ENCODE results near the gene ABCA4.
"Not testable (repeated sequence)": the region's sequence is repeated elsewhere in the genome, so short reads cannot be mapped to it uniquely, and the experiment has no call there.

The ABCA4 gene

DNA sequence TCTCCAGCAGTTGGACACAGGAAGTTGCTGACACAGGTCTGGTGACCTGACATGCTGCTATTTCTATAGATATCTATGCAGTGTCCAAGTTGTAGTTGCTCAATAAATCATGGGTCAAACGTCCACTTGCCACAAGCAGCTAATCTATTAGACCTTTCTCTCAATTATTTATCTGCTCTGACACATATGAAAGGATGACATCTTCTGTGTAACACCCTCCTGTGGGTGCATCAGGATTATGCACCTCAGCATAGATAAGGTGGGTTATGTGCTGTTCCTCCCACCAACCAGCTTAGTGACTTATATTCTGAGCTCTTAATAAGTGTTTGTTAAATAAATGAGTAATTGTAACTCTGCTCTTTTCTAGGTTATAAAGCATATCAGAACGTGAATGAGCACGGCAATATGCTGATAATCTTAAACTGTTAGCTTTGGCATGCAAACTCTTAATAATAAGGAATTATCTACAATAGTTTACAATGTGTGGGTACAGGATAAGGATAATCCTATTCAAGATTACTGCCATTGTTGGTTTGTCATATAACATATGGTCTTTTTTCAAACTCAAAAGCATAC, 121.0 kb downstream of the ABCA4 start:
- no peak for TF ChIP-seq EZH2 (IDR thresholded peaks at IDR 0.05; ENCODE audit: borderline replicate concordance, low read depth, low read length, severe bottlenecking)
- TF ChIP-seq CTCF (IDR thresholded peaks at IDR 0.05; ENCODE audit: borderline replicate concordance, extremely low read depth, low read length, poor library complexity, severe bottlenecking) = no peak
- no peak overlapping the region for H3K4me2 ChIP-seq (ENCODE audit: insufficient read depth, low read length)
- no peaks in the 10 kb centered on the region for H4K20me1 ChIP-seq (ENCODE audit: insufficient read depth, low read length)
- no peak for ATAC-seq (ENCODE audit: insufficient read depth, low read depth)
- no peaks in the 10 kb centered on the region for H3K36me3 ChIP-seq (ENCODE audit: insufficient read depth, low read length)
- H3K4me3 ChIP-seq (ENCODE audit: low read depth in 1 of 2, low read length in 2 of 2) = no peak overlapping the region
- H3K9me3 ChIP-seq (ENCODE audit: insufficient read depth, low read length, severe bottlenecking) = no peaks in the 10 kb centered on the region
- H3K9ac ChIP-seq (ENCODE audit: low read depth, low read length) = no peak overlapping the region
- H3K79me2 ChIP-seq (ENCODE audit: insufficient read depth, low read length) = no peaks in the 10 kb centered on the region
- DNase-seq = no peak
- H2AFZ ChIP-seq (ENCODE audit: low read depth, low read length) = no peak overlapping the region
- no peaks in the 10 kb centered on the region for H3K27me3 ChIP-seq (ENCODE audit: insufficient read depth, low read length, poor library complexity)
- H3K4me1 ChIP-seq (ENCODE audit: insufficient read depth, low read length) = no peaks in the 10 kb centered on the region
- H3K27ac ChIP-seq (ENCODE audit: low read length) = no peak overlapping the region

DNA sequence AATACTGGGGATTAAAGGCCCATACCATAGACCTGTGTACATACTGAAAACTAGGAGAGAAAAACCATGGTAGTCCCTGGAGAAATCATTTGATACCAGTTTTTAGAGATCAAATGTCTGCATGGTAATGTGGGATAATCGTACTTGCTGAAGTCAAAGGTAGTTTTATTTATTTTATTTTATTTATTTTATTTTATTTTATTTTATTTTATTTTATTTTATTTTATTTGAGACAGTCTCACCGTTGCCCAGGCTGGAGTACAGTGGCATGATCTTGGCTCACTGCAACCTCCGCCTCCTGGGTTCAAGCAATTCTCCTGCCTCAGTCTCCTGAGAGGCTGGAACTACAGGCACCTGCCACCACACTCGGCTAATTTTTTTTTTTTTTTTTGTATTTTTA, 122.4 kb downstream of the ABCA4 start:
- H3K36me3 ChIP-seq (ENCODE audit: insufficient read depth, low read length); H3K4me2 ChIP-seq (ENCODE audit: insufficient read depth, low read length); H3K4me3 ChIP-seq (ENCODE audit: low read depth in 1 of 2, low read length in 2 of 2); H3K9me3 ChIP-seq (ENCODE audit: insufficient read depth, low read length, severe bottlenecking); H3K4me1 ChIP-seq (ENCODE audit: insufficient read depth, low read length); H4K20me1 ChIP-seq (ENCODE audit: insufficient read depth, low read length); H3K79me2 ChIP-seq (ENCODE audit: insufficient read depth, low read length); H3K9ac ChIP-seq (ENCODE audit: low read depth, low read length); H3K27me3 ChIP-seq (ENCODE audit: insufficient read depth, low read length, poor library complexity); H2AFZ ChIP-seq (ENCODE audit: low read depth, low read length); DNase-seq; ATAC-seq (ENCODE audit: insufficient read depth, low read depth); H3K27ac ChIP-seq (ENCODE audit: low read length): not testable (repeated sequence)

DNA sequence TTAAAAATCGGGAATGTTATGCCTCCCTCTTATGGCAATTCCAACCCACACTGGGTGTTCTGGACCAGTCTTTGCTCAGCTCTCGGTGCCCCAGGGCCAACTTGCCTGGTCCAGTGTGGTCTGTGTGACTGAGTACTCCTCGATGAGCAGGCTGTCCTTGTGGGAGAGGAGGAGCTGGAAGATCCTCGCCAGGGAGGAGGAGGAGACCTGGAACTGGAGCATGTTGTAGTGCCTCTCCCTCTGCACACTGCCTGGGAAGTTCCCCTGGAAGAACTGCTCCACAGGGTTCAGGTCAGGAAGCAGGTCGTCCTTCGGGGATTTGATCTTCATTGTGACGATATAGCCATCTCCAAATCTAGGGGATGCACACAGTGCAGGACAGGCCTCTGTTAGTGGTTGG, 123.2 kb downstream of the ABCA4 start:
- H3K27ac ChIP-seq (ENCODE audit: low read length) = no peak overlapping the region
- H3K27me3 ChIP-seq (ENCODE audit: insufficient read depth, low read length, poor library complexity) = no peaks in the 10 kb centered on the region
- no peak for TF ChIP-seq CTCF (IDR thresholded peaks at IDR 0.05; ENCODE audit: borderline replicate concordance, extremely low read depth, low read length, poor library complexity, severe bottlenecking)
- no peak for TF ChIP-seq EZH2 (IDR thresholded peaks at IDR 0.05; ENCODE audit: borderline replicate concordance, low read depth, low read length, severe bottlenecking)
- no peak overlapping the region for H3K4me3 ChIP-seq (ENCODE audit: low read depth in 1 of 2, low read length in 2 of 2)
- H3K4me1 ChIP-seq (ENCODE audit: insufficient read depth, low read length) = no peaks in the 10 kb centered on the region
- H2AFZ ChIP-seq (ENCODE audit: low read depth, low read length) = no peak overlapping the region
- H3K9me3 ChIP-seq (ENCODE audit: insufficient read depth, low read length, severe bottlenecking) = no peaks in the 10 kb centered on the region
- no peak overlapping the region for H3K9ac ChIP-seq (ENCODE audit: low read depth, low read length)
- ATAC-seq (ENCODE audit: insufficient read depth, low read depth) (no peak), DNase-seq (no peak)
- H4K20me1 ChIP-seq (ENCODE audit: insufficient read depth, low read length) = no peaks in the 10 kb centered on the region
- no peaks in the 10 kb centered on the region for H3K36me3 ChIP-seq (ENCODE audit: insufficient read depth, low read length)
- no peaks in the 10 kb centered on the region for H3K79me2 ChIP-seq (ENCODE audit: insufficient read depth, low read length)
- no peak overlapping the region for H3K4me2 ChIP-seq (ENCODE audit: insufficient read depth, low read length)

DNA sequence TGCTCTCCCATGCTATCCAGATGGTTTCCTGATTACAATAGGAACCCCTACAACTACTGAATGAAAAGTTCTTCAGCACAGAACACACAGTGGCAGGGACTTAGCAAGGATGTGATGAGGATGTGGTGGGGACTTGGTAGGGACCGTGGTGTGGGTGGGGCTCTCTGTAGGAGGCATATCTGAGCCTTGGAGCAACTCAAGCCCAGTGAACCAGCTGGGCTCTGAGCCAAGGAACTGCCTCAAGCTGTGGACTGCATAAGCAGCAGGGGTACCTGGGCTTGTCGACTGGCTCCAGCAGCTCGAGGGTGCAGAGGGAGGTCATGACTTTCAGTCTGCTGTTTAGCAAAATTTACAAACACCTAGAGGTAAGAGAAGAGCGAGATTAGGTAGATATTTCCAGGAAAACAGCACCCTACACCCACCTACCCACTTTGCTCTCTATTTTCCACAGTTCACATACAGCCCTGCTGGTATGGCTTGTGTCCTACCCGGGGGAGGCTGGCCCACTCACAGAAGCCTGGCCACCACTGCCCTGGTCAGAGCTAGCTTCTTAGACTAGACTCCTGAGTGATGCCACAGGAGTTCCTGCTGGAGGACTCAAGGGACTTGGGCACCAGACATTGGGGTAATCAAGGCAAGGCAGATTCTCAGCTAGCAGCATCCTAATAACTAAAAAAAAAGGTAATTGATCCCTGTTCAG, 125.0 kb downstream of the ABCA4 start:
- peak; percentile 87 for ATAC-seq (ENCODE audit: insufficient read depth, low read depth)
- peak; percentile 44 for DNase-seq
- H3K79me2 ChIP-seq (ENCODE audit: insufficient read depth, low read length) = no peaks in the 10 kb centered on the region

More for the DNA sequence above, 125.0 kb downstream of the ABCA4 start:
- Histone ChIP-seq H3K27me3 (ENCODE audit: insufficient read depth, low read length, poor library complexity) (no peaks in the 10 kb centered on the region), H3K4me3 (ENCODE audit: low read depth in 1 of 2, low read length in 2 of 2) (no peak overlapping the region), H4K20me1 (ENCODE audit: insufficient read depth, low read length) (no peaks in the 10 kb centered on the region), H3K4me1 (ENCODE audit: insufficient read depth, low read length) (no peaks in the 10 kb centered on the region), H3K4me2 (ENCODE audit: insufficient read depth, low read length) (no peak overlapping the region), H3K9ac (ENCODE audit: low read depth, low read length) (no peak overlapping the region), H3K9me3 (ENCODE audit: insufficient read depth, low read length, severe bottlenecking) (no peaks in the 10 kb centered on the region), H3K36me3 (ENCODE audit: insufficient read depth, low read length) (no peaks in the 10 kb centered on the region), H2AFZ (ENCODE audit: low read depth, low read length) (no peak overlapping the region), H3K27ac (ENCODE audit: low read length) (no peak overlapping the region)
- TF ChIP-seq CTCF (IDR thresholded peaks at IDR 0.05; ENCODE audit: borderline replicate concordance, extremely low read depth, low read length, poor library complexity, severe bottlenecking) (no peak), EZH2 (IDR thresholded peaks at IDR 0.05; ENCODE audit: borderline replicate concordance, low read depth, low read length, severe bottlenecking) (no peak)

Data from DND-41 (cell line).